Measurements from ENCODE around the gene RPF1. TPM values are rescaled to one million over a fixed set of nuclear protein-coding genes. Genes with fewer than 3 reads are reported as not detected.

The RPF1 gene
- total RNA-seq, 1 experiment from 2014 or later = 31.7 TPM

GRCh38 chr1:84505493-84506001, 26.5 kb downstream of the RPF1 start:
- peaks cover 11% of the 10 kb centered on the region for H3K9me3 Mint-ChIP-seq
- ChIA-PET CTCF (interaction anchor here (1.0 to 2.0 kb wide), 12 partner anchors 67 to 439 kb away, joined by 3 to 12 read pairs (median 5); partner anchors contain the start of gene CTBS), POLR2A (interaction anchor here (1.3 to 1.7 kb wide), 2 partner anchors 67 to 68 kb away, joined by 5 to 7 read pairs; partner anchors contain the start of gene CTBS)
- ATAC-seq = peak; percentile 28
- H3K27ac Mint-ChIP-seq = peak overlapping the region; percentile 99
- H3K4me3 Mint-ChIP-seq = peak overlapping the region; percentile 100
- H3K4me1 Mint-ChIP-seq = peaks cover 42% of the 10 kb centered on the region
- no peaks in the 10 kb centered on the region; the same call in 1 of the 2 replicates for H3K27me3 Mint-ChIP-seq (ENCODE audit: low read depth)
- TF ChIP-seq TP53 (CRISPR knock-in tag; IDR thresholded peaks at IDR 0.05) (no peak), TEAD1 (CRISPR knock-in tag; IDR thresholded peaks at IDR 0.05) (no peak; the same call in 1 of the 2 replicates), RELA (CRISPR knock-in tag; IDR thresholded peaks at IDR 0.05; ENCODE audit: borderline replicate concordance) (no peak), NR2C2 (CRISPR knock-in tag; IDR thresholded peaks at IDR 0.05) (no peak), SMAD3 (CRISPR knock-in tag; IDR thresholded peaks at IDR 0.05; ENCODE audit: borderline replicate concordance) (no peak), IRF2 (CRISPR knock-in tag; IDR thresholded peaks at IDR 0.05; ENCODE audit: borderline replicate concordance, low read depth) (no peak), USF1 (CRISPR knock-in tag; IDR thresholded peaks at IDR 0.05) (0 out of 2 replicates have a peak, but pooled peaks have one; percentile 34), ZNF396 (CRISPR knock-in tag; IDR thresholded peaks at IDR 0.05; ENCODE audit: borderline replicate concordance) (no peak), ESRRA (CRISPR knock-in tag; IDR thresholded peaks at IDR 0.05; ENCODE audit: borderline replicate concordance) (0 out of 2 replicates have a peak, but pooled peaks have one; percentile 69), GRHL2 (CRISPR knock-in tag; IDR thresholded peaks at IDR 0.05; ENCODE audit: insufficient replicate concordance, severe bottlenecking) (no peak), HMGA2 (CRISPR knock-in tag; IDR thresholded peaks at IDR 0.05) (no peak), TCF7 (CRISPR knock-in tag; IDR thresholded peaks at IDR 0.05; ENCODE audit: low read depth) (no peak), ZNF423 (CRISPR knock-in tag; IDR thresholded peaks at IDR 0.05) (no peak), OVOL2 (CRISPR knock-in tag; IDR thresholded peaks at IDR 0.05; ENCODE audit: borderline replicate concordance) (no peak)
- TF ChIP-seq, protein P1, sequence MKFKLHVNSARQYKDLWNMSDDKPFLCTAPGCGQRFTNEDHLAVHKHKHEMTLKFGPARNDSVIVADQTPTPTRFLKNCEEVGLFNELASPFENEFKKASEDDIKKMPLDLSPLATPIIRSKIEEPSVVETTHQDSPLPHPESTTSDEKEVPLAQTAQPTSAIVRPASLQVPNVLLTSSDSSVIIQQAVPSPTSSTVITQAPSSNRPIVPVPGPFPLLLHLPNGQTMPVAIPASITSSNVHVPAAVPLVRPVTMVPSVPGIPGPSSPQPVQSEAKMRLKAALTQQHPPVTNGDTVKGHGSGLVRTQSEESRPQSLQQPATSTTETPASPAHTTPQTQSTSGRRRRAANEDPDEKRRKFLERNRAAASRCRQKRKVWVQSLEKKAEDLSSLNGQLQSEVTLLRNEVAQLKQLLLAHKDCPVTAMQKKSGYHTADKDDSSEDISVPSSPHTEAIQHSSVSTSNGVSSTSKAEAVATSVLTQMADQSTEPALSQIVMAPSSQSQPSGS (CRISPR knock-in tag; IDR thresholded peaks at IDR 0.05; ENCODE audit: borderline replicate concordance, low read depth) = no peak
- TF ChIP-seq, protein P2, sequence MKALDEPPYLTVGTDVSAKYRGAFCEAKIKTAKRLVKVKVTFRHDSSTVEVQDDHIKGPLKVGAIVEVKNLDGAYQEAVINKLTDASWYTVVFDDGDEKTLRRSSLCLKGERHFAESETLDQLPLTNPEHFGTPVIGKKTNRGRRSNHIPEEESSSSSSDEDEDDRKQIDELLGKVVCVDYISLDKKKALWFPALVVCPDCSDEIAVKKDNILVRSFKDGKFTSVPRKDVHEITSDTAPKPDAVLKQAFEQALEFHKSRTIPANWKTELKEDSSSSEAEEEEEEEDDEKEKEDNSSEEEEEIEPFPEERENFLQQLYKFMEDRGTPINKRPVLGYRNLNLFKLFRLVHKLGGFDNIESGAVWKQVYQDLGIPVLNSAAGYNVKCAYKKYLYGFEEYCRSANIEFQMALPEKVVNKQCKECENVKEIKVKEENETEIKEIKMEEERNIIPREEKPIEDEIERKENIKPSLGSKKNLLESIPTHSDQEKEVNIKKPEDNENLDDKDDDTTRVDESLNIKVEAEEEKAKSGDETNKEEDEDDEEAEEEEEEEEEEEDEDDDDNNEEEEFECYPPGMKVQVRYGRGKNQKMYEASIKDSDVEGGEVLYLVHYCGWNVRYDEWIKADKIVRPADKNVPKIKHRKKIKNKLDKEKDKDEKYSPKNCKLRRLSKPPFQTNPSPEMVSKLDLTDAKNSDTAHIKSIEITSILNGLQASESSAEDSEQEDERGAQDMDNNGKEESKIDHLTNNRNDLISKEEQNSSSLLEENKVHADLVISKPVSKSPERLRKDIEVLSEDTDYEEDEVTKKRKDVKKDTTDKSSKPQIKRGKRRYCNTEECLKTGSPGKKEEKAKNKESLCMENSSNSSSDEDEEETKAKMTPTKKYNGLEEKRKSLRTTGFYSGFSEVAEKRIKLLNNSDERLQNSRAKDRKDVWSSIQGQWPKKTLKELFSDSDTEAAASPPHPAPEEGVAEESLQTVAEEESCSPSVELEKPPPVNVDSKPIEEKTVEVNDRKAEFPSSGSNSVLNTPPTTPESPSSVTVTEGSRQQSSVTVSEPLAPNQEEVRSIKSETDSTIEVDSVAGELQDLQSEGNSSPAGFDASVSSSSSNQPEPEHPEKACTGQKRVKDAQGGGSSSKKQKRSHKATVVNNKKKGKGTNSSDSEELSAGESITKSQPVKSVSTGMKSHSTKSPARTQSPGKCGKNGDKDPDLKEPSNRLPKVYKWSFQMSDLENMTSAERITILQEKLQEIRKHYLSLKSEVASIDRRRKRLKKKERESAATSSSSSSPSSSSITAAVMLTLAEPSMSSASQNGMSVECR (CRISPR knock-in tag; IDR thresholded peaks at IDR 0.05; ENCODE audit: borderline replicate concordance) = 0 out of 2 replicates have a peak, but pooled peaks have one; percentile 65
- TF ChIP-seq, protein P3, sequence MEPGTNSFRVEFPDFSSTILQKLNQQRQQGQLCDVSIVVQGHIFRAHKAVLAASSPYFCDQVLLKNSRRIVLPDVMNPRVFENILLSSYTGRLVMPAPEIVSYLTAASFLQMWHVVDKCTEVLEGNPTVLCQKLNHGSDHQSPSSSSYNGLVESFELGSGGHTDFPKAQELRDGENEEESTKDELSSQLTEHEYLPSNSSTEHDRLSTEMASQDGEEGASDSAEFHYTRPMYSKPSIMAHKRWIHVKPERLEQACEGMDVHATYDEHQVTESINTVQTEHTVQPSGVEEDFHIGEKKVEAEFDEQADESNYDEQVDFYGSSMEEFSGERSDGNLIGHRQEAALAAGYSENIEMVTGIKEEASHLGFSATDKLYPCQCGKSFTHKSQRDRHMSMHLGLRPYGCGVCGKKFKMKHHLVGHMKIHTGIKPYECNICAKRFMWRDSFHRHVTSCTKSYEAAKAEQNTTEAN (CRISPR knock-in tag; IDR thresholded peaks at IDR 0.05) = no peak
- TF ChIP-seq, protein P4, sequence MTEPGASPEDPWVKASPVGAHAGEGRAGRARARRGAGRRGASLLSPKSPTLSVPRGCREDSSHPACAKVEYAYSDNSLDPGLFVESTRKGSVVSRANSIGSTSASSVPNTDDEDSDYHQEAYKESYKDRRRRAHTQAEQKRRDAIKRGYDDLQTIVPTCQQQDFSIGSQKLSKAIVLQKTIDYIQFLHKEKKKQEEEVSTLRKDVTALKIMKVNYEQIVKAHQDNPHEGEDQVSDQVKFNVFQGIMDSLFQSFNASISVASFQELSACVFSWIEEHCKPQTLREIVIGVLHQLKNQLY (CRISPR knock-in tag; IDR thresholded peaks at IDR 0.05) = no peak
- TF ChIP-seq, protein P5, sequence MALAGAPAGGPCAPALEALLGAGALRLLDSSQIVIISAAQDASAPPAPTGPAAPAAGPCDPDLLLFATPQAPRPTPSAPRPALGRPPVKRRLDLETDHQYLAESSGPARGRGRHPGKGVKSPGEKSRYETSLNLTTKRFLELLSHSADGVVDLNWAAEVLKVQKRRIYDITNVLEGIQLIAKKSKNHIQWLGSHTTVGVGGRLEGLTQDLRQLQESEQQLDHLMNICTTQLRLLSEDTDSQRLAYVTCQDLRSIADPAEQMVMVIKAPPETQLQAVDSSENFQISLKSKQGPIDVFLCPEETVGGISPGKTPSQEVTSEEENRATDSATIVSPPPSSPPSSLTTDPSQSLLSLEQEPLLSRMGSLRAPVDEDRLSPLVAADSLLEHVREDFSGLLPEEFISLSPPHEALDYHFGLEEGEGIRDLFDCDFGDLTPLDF (CRISPR knock-in tag; IDR thresholded peaks at IDR 0.05) = no peak
- peaks cover 6% of the 10 kb centered on the region; the same call in 1 of the 2 replicates for H3K36me3 Mint-ChIP-seq
- DNase-seq (ENCODE audit: low spot score) = no peak

All from WTC11 (cell line).